Stimulated activated CD4-positive, alpha-beta T cell treated with anti-CD3 and anti-CD28 coated beads, Interleukin-12 subunit alpha, Interleukin-12 subunit beta, amount 100 ng/mL, for 4 hours (primary cell): Measurements from ENCODE around the gene NPAS3.

Experiments
- DNase-seq: peaks from one replicate; pipeline ENCODE4 v3.0.0-alpha.2; 2020

Gene NPAS3

DNA sequence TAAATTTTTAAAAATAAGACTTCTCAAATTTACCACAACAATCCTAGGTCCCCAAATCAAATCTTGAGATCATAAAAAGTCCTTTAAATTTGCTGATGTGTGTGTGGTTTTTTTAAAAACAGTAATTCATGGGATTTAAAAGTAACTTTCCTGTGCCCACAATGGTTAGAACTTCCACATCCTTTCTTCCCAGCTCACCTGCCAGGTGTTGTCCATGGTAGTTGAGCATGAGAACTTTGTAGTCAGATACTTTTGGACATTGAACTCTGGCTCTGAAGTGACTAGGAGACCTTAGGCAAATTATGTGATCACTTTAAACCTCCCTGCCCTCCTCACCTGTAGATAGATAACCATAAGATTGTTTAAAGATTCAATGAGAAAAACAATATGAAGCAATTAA lies 253.2 kb downstream of the NPAS3 start:
- DNase-seq, result no peak

DNA sequence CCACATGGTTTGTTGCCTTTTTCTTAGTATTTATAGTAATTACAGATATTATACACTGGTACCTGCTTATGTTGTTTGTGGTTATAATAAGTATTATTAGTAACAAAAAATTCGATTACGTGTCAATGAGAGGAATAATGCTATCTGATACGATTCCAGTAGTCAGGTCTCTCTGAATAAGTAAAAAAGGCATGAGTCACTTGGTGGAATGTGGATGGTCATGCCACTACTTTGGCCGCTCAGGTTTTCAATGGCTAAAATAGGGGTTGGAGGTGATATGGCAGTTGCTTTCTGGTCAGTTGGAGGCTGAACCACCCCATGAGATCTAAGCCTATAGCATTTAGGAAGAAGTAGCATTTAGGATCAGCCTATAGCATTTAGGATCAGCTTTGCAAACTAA lies 255.9 kb downstream of the NPAS3 start:
- DNase-seq, result no peak

DNA sequence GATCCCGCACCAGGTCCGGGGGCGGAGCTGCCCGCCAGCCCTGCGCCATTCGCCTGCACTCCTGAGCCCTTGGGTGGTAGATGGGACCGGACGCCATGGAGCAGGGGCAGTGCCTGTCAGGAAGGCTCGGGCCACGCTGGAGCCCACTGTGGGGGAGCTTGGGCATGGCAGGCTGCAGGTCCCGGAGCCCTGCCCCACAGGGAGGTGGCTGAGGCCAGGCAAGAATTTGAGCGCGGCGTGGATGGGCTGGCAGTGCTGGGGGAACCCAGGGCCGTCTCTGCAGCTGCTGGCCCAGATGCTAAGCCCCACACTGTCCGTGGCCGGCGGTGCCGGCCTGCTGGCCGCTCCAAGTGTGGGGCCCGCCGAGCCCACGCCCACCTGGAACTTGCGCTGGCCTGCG lies 260.0 kb downstream of the NPAS3 start:
- DNase-seq, result no peak

GRCh38 chr14:33201116-33201515 lies 262.4 kb downstream of the NPAS3 start:
- no peak for DNase-seq

GRCh38 chr14:33206981-33207380 lies 268.3 kb downstream of the NPAS3 start:
- no peak for DNase-seq

GRCh38 chr14:33207467-33208017 lies 268.9 kb downstream of the NPAS3 start:
- no peak for DNase-seq

GRCh38 chr14:33210311-33210710 lies 271.6 kb downstream of the NPAS3 start:
- no peak for DNase-seq

DNA sequence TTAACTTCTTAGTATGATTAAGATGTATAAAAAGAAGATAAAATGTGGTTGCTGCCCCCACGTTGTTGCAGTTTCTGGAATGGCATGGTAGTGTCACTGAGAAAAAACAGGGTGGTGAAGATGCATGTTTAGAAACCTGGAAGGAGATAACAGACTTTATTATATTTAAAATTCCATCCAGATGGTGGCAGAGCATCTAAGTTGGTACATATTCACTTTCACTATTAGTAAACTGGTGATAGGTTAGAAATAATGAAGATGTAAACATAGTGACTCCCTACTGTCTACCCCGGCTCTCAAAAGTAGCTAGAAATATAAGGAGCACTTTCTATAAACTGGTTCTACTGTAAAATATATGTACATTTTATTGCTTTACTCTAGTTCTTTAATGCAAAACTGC lies 279.3 kb downstream of the NPAS3 start:
- no peak for DNase-seq

DNA sequence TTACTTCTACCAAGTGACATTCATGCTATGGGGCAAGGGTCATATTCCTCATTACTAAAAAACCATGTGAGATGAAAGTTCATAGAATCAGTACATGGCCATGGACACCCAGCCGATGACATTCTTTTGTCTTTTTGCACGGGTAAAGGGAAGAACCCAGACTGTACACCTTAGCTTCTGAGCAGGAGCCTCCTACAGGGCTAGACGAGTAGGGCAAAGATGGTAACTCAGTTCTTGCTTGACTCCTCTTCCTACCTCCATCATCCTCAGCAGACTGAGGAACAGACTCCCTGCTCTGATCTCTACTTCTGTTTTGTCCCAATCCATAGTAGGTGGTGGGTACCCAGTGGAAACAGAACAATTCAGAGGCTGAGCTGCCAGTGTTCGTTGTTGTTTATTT lies 281.3 kb downstream of the NPAS3 start:
- DNase-seq, result no peak

DNA sequence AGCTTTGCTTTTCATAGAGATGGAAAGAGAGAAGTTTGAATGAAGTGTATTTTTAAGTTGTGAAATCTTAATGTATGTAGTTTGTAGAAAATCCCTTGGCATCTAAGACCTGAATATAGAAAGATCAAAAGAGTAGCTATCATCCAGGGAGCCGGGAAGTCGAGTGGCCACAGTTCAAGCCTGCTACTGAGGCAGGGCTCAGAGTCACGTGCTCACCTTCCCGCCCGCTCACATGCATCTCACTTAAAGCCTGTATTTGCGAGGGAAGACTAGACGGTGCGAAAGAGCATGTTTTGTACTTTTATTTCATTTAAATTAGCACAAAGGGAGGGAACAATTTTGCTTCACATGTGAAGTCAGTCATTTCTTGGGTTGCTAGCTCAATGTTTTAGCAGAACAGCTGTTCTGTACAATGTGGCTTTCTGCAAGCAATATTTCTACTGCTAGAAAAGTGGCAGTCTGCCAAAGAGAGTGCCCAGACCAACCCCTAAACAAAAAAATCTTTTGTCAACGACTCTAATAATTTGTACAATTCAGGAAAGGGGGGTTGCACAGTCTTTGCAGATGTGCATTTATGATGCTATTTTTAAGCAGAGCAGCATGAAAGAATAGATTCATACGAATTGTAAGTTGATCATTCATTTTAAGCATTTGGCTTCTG lies 290.7 kb downstream of the NPAS3 start:
- DNase-seq, result no peak

- DNase-seq, result no peak
Measured at GRCh38 chr14:33230021-33230420, 291.3 kb downstream of the NPAS3 start.

- DNase-seq, result no peak
Measured at GRCh38 chr14:33232031-33232430, 293.4 kb downstream of the NPAS3 start.

DNA sequence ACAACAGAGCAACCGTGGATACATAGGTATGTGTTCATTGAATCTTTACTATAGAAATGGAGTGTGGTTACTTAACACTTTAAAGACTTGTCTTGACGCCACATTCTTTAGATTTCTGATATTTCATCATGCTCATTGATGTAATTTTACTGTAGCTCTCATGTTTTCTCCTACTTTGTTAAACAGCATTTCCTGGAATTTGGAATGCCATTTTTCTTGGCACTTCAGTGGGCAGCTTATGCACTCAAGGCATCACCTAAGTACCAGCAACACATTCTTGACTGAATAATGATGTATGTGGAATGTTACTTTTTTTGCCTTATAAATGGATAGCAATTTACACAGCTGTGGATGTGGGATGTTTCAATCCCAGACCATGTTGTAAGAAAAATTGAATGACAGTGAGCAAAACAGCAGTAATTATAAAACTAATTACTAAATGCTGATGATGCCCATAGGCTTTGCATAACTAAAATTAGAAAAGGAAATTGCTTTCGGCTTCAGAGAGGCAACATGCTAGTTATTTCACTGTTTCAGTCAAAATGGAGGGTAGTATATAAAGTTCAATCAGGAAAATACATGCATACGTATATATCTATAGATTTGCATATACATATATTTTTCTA lies 298.5 kb downstream of the NPAS3 start:
- no peak for DNase-seq

GRCh38 chr14:33239465-33239864 lies 300.8 kb downstream of the NPAS3 start:
- no peak for DNase-seq

- DNase-seq, result no peak
Measured at GRCh38 chr14:33240466-33240865, 301.8 kb downstream of the NPAS3 start.

DNA sequence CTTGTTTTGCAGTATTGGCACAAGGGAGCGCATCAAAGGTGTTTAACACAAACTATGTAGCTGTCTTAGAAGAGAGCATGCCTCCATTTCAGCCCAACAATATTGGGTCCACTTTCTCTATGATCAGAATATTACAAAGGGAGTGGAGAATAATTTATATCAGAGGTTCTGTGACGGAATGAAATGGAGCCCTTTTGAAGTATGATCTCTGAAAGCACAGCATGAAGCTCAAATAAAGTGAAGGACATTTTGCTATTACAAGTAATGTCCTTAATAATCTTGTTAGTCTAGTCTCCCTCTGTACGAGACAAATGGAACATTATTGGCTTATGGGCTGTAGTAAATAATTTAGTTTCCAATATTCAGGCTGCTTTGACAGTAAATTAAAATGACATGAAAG lies 302.7 kb downstream of the NPAS3 start:
- DNase-seq, result no peak

DNA sequence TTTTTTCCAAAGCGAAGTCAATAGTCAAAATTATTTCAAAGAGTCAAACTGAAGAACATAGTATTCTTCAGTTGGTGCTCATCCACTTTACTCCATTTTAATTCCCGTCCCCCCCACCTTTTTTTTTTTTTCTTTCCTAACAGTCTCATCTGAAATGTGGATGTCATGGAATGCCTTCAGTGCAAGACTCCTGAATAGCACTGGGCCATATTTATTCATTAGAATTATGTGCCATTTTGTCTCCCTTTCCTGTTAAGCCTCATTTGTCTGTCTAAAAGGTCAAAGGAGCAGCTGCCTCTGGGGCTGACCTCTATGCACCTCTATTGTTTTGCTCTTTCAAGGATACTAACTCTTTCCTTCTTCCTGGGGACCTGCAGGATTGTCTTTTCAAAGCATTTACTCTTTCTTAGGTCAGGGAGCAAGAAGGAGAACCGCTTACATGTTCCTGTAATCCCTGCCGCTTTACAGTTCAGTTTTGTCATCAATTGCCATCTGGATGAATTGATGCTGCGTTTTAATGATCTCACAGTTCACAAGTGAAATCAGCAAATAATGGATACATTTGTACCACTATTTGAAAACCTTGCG lies 310.6 kb downstream of the NPAS3 start:
- no peak for DNase-seq

DNA sequence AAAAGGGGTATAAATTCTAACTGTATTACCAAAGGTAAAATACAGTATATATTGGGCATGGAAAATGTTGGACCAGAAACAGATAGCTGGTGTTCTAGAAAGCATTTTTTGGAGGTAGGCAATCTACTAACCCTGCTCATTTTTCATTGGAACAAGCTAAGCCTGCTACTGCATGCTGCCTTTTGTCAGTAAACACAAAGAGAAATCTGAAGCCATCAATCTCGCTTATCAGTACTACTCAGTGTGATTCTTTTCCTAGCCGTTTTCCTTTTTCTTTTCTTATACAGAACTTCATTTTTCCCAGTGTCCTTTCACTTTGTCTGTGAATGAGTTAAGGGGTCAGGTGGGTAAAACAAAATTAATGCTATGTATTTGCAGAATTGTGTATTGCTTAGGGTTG lies 312.3 kb downstream of the NPAS3 start:
- DNase-seq, result no peak

- no peak for DNase-seq
Measured at GRCh38 chr14:33254342-33254741, 315.7 kb downstream of the NPAS3 start.

GRCh38 chr14:33254861-33255395 lies 316.2 kb downstream of the NPAS3 start:
- no peak for DNase-seq

DNA sequence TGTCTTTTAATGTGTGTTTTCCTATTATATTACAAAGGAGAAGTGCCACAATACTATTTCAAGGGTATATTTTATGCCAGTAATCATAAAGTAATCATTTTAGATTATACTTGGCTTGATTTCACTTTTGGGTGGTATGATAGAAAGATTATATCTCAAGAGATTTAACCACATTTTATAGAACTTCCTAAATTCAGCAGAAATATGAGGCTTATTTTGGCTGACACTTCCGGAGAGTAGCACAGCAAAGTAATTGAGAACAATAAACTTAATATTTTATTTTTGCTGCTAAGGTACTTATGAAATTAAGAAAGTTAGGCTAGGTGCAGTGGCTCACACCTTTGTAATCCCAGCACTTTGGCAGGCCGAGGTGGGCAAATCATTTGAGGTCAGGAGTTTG lies 319.1 kb downstream of the NPAS3 start:
- DNase-seq, result no peak

DNA sequence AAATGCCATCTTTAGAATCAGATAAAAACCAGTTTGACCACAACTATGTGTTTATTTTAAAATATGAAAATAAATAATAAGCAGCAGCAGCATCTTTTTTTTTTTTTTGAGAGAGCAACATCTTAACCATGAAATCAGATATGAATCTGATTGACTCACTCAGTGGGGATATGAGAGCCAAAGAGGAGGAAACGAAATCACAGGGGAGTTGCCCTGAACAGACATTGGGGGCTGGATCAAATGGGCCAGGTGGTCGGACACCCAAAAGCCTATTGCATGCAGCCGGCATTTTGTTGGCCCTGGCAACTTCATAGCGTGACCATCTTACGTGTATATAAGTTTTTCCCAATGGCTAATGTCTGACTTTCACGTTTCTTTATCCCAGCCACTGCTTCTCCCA lies 321.1 kb downstream of the NPAS3 start:
- no peak for DNase-seq

GRCh38 chr14:33271216-33271615 lies 332.5 kb downstream of the NPAS3 start:
- DNase-seq, result no peak

- DNase-seq, result no peak
Measured at GRCh38 chr14:33271891-33272290, 333.2 kb downstream of the NPAS3 start.
